HepG2 (cell line): Measurements from ENCODE around the gene BMP2K.

Experiments used
- BRCA1 ChIP-seq: sonication (generic); formaldehyde crosslinking; IDR thresholded peaks from 2 replicates; pipeline ENCODE4 v1.4.0; 2020; ENCODE audit warnings: missing genetic modification reagents
- CTCF ChIP-seq: sonication (generic); formaldehyde crosslinking; IDR thresholded peaks from 2 replicates; pipeline ENCODE4 v1.5.0; 2020; ENCODE audit warnings: mild to moderate bottlenecking, missing genetic modification reagents, moderate library complexity
- DPF2 ChIP-seq: sonication (generic); formaldehyde crosslinking; IDR thresholded peaks from 2 replicates; pipeline ENCODE4 v1.4.0; 2020; ENCODE audit warnings: mild to moderate bottlenecking, low read depth, missing genetic modification reagents, borderline replicate concordance
- JARID2 ChIP-seq: sonication (generic); formaldehyde crosslinking; IDR thresholded peaks from 2 replicates; pipeline ENCODE4 v1.8.1; 2023; ENCODE audit warnings: missing genetic modification reagents, inconsistent platforms; ENCODE audit not compliant: insufficient replicate concordance
- NFATC3 ChIP-seq: sonication (generic); formaldehyde crosslinking; IDR thresholded peaks from 2 replicates; pipeline ENCODE4 v1.5.1; 2020; ENCODE audit warnings: mild to moderate bottlenecking, missing genetic modification reagents
- YY1 ChIP-seq: IDR thresholded peaks from 2 replicates; pipeline ENCODE4 v1.6.1; 2011; ENCODE audit warnings: low read length, low read depth, moderate library complexity, mild to moderate bottlenecking; ENCODE audit not compliant: insufficient read depth, insufficient replicate concordance
- ZNF331 ChIP-seq: sonication (generic); formaldehyde crosslinking; IDR thresholded peaks from 2 replicates; pipeline ENCODE4 v1.4.0; 2020; ENCODE audit warnings: missing genetic modification reagents

DNA sequence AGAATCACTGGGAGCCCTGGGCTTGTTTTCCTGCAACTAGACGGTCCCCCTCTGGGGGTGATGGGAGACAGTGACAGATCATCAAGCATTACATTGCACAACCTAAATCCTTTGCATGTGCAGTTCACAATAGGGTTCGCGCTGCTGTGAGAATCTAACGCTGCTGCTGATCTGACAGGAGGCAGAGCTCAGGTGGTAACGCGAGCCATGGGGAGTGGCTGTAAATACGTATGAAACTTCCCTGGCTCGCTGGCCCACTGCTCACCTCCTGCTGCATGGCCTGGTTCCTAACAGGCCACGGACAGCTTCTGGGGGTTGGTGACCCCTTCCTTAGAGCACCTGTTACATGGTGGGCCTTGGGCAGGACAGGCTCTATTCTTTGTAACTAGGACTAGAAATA lies 152.7 kb downstream of the BMP2K start:
- TF ChIP-seq NFATC3 (CRISPR knock-in tag) (no peak), DPF2 (no peak), CTCF (CRISPR knock-in tag) (no peak), ZNF331 (CRISPR knock-in tag) (no peak), BRCA1 (CRISPR knock-in tag) (no peak), YY1 (no peak), JARID2 (CRISPR knock-in tag) (no peak)
